Measurements from ENCODE around the gene ANKS1B. TPM values are rescaled to one million over a fixed set of nuclear protein-coding genes. Genes with fewer than 3 reads are reported as not detected.

ANKS1B gene
- total RNA-seq, 3 donors from 2014 or later (not counting 1 experiment from before 2014, with no cell fraction given): not detected

- WGBS (ENCODE audit: insufficient coverage): 55% methylated on average over 6 of the region's 6 CpGs
- Histone ChIP-seq H3K4me3 (ENCODE audit: low read length) (no peak overlapping the region), H3K4me1 (ENCODE audit: control insufficient read depth, insufficient read depth, low read length) (no peaks in the 10 kb centered on the region), H3K36me3 (ENCODE audit: control insufficient read depth, insufficient read depth, low read length) (no peaks in the 10 kb centered on the region), H3K27ac (ENCODE audit: low read length) (no peak overlapping the region), H3K27me3 (ENCODE audit: control insufficient read depth, insufficient read depth, low read length) (peaks cover 3% of the 10 kb centered on the region), H3K9me3 (ENCODE audit: control insufficient read depth, insufficient read depth, low read length) (no peaks in the 10 kb centered on the region)
- DNase-seq (no peak), ATAC-seq (no peak)
- H3K9me3 Mint-ChIP-seq: no peaks in the 10 kb centered on the region
- H3K4me1 Mint-ChIP-seq: no peaks in the 10 kb centered on the region
- no peak for TF ChIP-seq CTCF (IDR thresholded peaks at IDR 0.05)
- intact Hi-C loops (cut with micrococcal nuclease): no loop called here
- no peak overlapping the region for H3K27ac Mint-ChIP-seq
- H3K36me3 Mint-ChIP-seq: no peaks in the 10 kb centered on the region
- no peak overlapping the region for H3K4me3 Mint-ChIP-seq
- H3K27me3 Mint-ChIP-seq (ENCODE audit: low read depth in 2 of 2): peaks cover 4 to 6% of the 10 kb centered on the region in 2 donors
Observed at GRCh38 chr12:98808243-98808875, 1176.4 kb downstream of the ANKS1B start.

DNA sequence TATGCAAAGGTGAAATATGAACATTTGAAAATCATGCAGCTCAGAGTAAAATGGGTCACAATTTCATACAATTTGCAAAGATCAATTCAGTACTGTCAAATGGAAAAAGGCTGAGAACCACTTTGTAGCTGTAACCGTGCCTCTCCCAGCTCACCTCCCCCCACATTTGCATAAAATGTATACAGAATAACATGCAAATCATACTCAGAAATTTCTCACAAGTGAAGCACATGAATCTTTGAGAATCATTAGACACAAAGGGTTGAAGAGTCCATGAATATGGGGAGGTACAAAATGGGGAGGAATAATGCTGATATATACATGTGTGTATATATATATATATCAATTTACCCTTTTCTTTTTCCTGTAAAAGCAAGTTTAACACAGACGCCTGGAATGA is 1177.5 kb downstream of the ANKS1B start:
- H3K27ac Mint-ChIP-seq: no peak overlapping the region

GRCh38 chr12:98803468-98804209 is 1181.1 kb downstream of the ANKS1B start:
- no peaks in the 10 kb centered on the region for H3K36me3 Mint-ChIP-seq
- Histone ChIP-seq H3K27ac (ENCODE audit: low read length) (no peak overlapping the region), H3K4me1 (ENCODE audit: control insufficient read depth, insufficient read depth, low read length) (no peaks in the 10 kb centered on the region), H3K36me3 (ENCODE audit: control insufficient read depth, insufficient read depth, low read length) (no peaks in the 10 kb centered on the region), H3K27me3 (ENCODE audit: control insufficient read depth, insufficient read depth, low read length) (peaks cover 3% of the 10 kb centered on the region), H3K9me3 (ENCODE audit: control insufficient read depth, insufficient read depth, low read length) (no peaks in the 10 kb centered on the region), H3K4me3 (ENCODE audit: low read length) (no peak overlapping the region)
- intact Hi-C loops (cut with micrococcal nuclease): no loop called here
- WGBS (ENCODE audit: insufficient coverage): 83% methylated on average over 5 of the region's 6 CpGs
- DNase-seq (no peak), ATAC-seq (no peak)
- H3K4me3 Mint-ChIP-seq: no peak overlapping the region
- H3K9me3 Mint-ChIP-seq: no peaks in the 10 kb centered on the region
- no peak for TF ChIP-seq CTCF (IDR thresholded peaks at IDR 0.05)
- H3K27me3 Mint-ChIP-seq (ENCODE audit: low read depth in 2 of 2): peaks cover 5 to 7% of the 10 kb centered on the region in 2 donors
- H3K4me1 Mint-ChIP-seq: no peaks in the 10 kb centered on the region
- H3K27ac Mint-ChIP-seq: no peak overlapping the region

More for the DNA sequence above, 1177.5 kb downstream of the ANKS1B start:
- Mint-ChIP-seq H3K4me3 (no peak overlapping the region), H3K4me1 (no peaks in the 10 kb centered on the region), H3K27me3 (ENCODE audit: low read depth in 2 of 2) (peaks cover 9 to 11% of the 10 kb centered on the region in 2 donors), H3K36me3 (no peaks in the 10 kb centered on the region), H3K9me3 (no peaks in the 10 kb centered on the region)
- H3K4me3 ChIP-seq (ENCODE audit: low read length): no peak overlapping the region
- H3K9me3 ChIP-seq (ENCODE audit: control insufficient read depth, insufficient read depth, low read length): no peaks in the 10 kb centered on the region
- no peak for ATAC-seq
- WGBS (ENCODE audit: insufficient coverage): 75% methylated on average over 2 of the region's 2 CpGs
- DNase-seq: no peak
- H3K27me3 ChIP-seq (ENCODE audit: control insufficient read depth, insufficient read depth, low read length): peaks cover 3% of the 10 kb centered on the region
- intact Hi-C loops (cut with micrococcal nuclease): no loop called here
- no peaks in the 10 kb centered on the region for H3K4me1 ChIP-seq (ENCODE audit: control insufficient read depth, insufficient read depth, low read length)
- no peak overlapping the region for H3K27ac ChIP-seq (ENCODE audit: low read length)
- TF ChIP-seq CTCF (IDR thresholded peaks at IDR 0.05): no peak
- no peaks in the 10 kb centered on the region for H3K36me3 ChIP-seq (ENCODE audit: control insufficient read depth, insufficient read depth, low read length)

Data from natural killer cell (primary cell).